Right renal cortex interstitium (tissue), 3 donors: ENCODE data around the gene SYT4. TPM values are rescaled to one million over a fixed set of nuclear protein-coding genes. Genes with fewer than 3 reads are reported as not detected.

Experiments used
- DNase-seq, 3 donors: peaks; one replicate each; pipeline ENCODE4 v3.0.0-alpha.2; 2013; ENCODE audit warnings: low read depth in 3 of 3, low spot score in 2 of 3
- polyA plus RNA-seq, 3 donors: library from polyadenylated mRNA; unstranded; fragments of 120-200 nt; gene quantifications; one replicate each; pipeline ENCODE4 v1.2.1, GENCODE V29; 2013; ENCODE audit not compliant: insufficient read length in 3 of 3

SYT4 gene
- polyA plus RNA-seq, 3 donors = 0.17 to 1.4 (median 0.65) TPM

- no peak for DNase-seq
These were observed 54.8 kb downstream of the SYT4 start for GRCh38 chr18:43222501-43222900.

GRCh38 chr18:43220691-43221090 lies 56.6 kb downstream of the SYT4 start:
- no peak for DNase-seq

Other genes with a start within 250 kb of the SYT4 start
- not detected for gene RIT2, start 161.8 kb downstream of the SYT4 start, polyA plus RNA-seq